SU-DHL-6 (cell line): ENCODE results near the gene DHRS12.

Experiments
- H2AFZ ChIP-seq: fragments of 200-600 bp; sonication (generic); 2 replicates; pipeline ENCODE4 v1.6.1; 2014; ENCODE audit warnings: low read depth, mild to moderate bottlenecking, moderate library complexity, mixed read lengths, antibody characterized with exemption, low read length; ENCODE audit not compliant: severe bottlenecking
- H3F3A ChIP-seq: fragments of 200-600 bp; shearing (Covaris generic); 2 replicates; pipeline ENCODE4 v1.6.0; 2016; ENCODE audit warnings: antibody characterized with exemption, mild to moderate bottlenecking; ENCODE audit not compliant: insufficient read depth
- H3K27ac ChIP-seq: fragments of 200-600 bp; sonication (generic); 2 replicates; pipeline ENCODE4 v1.5.1; 2016; ENCODE audit warnings: low read depth, mild to moderate bottlenecking, low read length, moderate library complexity, mixed read lengths
- H3K27me3 ChIP-seq: fragments of 200-600 bp; sonication (generic), shearing (Covaris generic); 2 replicates; pipeline ENCODE4 v1.6.0; 2014; ENCODE audit warnings: mild to moderate bottlenecking, low read length
- H3K36me3 ChIP-seq: fragments of 200-600 bp; sonication (generic); 2 replicates; pipeline ENCODE4 v1.6.1; 2014; ENCODE audit warnings: mild to moderate bottlenecking, low read length, mixed read lengths
- H3K4me2 ChIP-seq: fragments of 300-600, 200-600 bp; shearing (Covaris generic), sonication (generic); 2 replicates; pipeline ENCODE4 v1.6.0; 2014; ENCODE audit warnings: low read length, low read depth, mild to moderate bottlenecking; ENCODE audit not compliant: poor library complexity, severe bottlenecking
- H3K4me3 ChIP-seq: fragments of 200-600 bp; sonication (generic); 2 replicates; pipeline ENCODE4 v1.5.1; 2014; ENCODE audit warnings: antibody characterized with exemption, low read length, mild to moderate bottlenecking, mixed read lengths; ENCODE audit not compliant: insufficient read depth, poor library complexity, severe bottlenecking
- H3K79me2 ChIP-seq: fragments of 200-600 bp; sonication (generic); 2 replicates; pipeline ENCODE4 v1.6.1; 2014; ENCODE audit warnings: mild to moderate bottlenecking, low read length, moderate library complexity; ENCODE audit not compliant: insufficient read depth
- H3K9ac ChIP-seq: fragments of 200-600 bp; sonication (generic); 2 replicates; pipeline ENCODE4 v1.7.0; 2014; ENCODE audit warnings: mild to moderate bottlenecking, low read length
- H3K9me2 ChIP-seq: fragments of 200-600 bp; sonication (generic); replicated peaks from 2 replicates; pipeline ENCODE4 v1.6.1; 2014; ENCODE audit warnings: low read length; ENCODE audit not compliant: insufficient read depth
- H3K9me3 ChIP-seq: fragments of 200-600 bp; sonication (generic); 2 replicates; pipeline ENCODE4 v1.6.1; 2014; ENCODE audit warnings: low read length, mixed read lengths; ENCODE audit not compliant: insufficient read depth
- H4K20me1 ChIP-seq: fragments of 200-600 bp; sonication (generic); 2 replicates; pipeline ENCODE4 v1.6.1; 2014; ENCODE audit warnings: low read depth, mild to moderate bottlenecking, antibody characterized with exemption, low read length, moderate library complexity, mixed read lengths
- EZH2phosphoT487 ChIP-seq: fragments of 200-600 bp; sonication (generic), shearing (Covaris generic); conservative IDR thresholded peaks from 2 replicates; pipeline ENCODE4 v1.6.1; 2018; ENCODE audit warnings: mild to moderate bottlenecking, antibody characterized with exemption, low read length, moderate library complexity, mixed read lengths
- TF ChIP-seq, protein P1 (sequence below): fragments of 200-600 bp; sonication (generic); IDR thresholded peaks from one replicate; pipeline ENCODE4 v1.5.1; 2017; ENCODE audit warnings: antibody characterized with exemption, mild to moderate bottlenecking, low read length, moderate library complexity; ENCODE audit not compliant: insufficient read depth, poor library complexity, severe bottlenecking

DHRS12 gene

DNA sequence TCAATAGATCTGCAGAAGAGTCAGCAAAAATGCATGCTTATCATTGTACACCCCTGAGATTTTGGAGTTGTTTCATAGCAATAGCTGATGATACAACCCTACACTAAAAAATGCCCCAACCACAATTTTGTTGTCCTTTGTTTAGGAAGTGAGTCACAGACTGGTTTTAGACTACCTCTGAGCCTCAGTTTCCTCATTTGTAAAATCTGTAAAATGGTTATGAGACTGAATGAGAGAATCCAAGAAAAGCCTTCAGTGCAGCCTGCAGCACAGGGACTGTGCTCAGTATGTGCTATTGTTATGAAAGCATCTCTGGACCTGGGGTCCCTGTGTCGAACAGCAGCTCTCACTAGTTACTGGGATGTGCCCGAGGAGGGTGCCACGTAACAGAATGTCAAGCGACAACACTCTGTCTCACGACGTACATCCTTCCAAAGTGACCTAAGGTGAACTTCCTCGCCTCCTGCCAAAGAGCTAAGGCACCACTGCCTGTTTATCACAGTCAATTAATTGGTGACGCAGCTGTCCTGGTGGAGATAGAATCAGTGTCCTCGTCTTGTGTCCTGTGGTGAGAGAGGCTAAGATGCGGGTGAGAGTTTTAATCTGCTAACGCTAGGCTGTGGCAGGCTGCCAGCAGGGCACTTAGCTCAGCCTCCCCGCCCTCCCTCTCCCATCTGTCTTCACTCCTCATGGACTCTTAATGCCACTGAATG is 18.1 kb downstream of the DHRS12 start:
- Histone ChIP-seq H3F3A (no peaks in the 10 kb centered on the region), H3K9me2 (no peaks in the 10 kb centered on the region), H3K27me3 (no peaks in the 10 kb centered on the region), H3K9ac (no peak overlapping the region), H3K36me3 (no peaks in the 10 kb centered on the region), H4K20me1 (no peaks in the 10 kb centered on the region), H3K79me2 (no peaks in the 10 kb centered on the region), H3K27ac (no peak overlapping the region), H3K4me3 (no peak overlapping the region), H2AFZ (no peak overlapping the region), H3K9me3 (no peaks in the 10 kb centered on the region), H3K4me2 (no peak overlapping the region)
- TF ChIP-seq, protein P1, sequence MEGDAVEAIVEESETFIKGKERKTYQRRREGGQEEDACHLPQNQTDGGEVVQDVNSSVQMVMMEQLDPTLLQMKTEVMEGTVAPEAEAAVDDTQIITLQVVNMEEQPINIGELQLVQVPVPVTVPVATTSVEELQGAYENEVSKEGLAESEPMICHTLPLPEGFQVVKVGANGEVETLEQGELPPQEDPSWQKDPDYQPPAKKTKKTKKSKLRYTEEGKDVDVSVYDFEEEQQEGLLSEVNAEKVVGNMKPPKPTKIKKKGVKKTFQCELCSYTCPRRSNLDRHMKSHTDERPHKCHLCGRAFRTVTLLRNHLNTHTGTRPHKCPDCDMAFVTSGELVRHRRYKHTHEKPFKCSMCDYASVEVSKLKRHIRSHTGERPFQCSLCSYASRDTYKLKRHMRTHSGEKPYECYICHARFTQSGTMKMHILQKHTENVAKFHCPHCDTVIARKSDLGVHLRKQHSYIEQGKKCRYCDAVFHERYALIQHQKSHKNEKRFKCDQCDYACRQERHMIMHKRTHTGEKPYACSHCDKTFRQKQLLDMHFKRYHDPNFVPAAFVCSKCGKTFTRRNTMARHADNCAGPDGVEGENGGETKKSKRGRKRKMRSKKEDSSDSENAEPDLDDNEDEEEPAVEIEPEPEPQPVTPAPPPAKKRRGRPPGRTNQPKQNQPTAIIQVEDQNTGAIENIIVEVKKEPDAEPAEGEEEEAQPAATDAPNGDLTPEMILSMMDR = no peak
- no peak for TF ChIP-seq EZH2phosphoT487

DNA sequence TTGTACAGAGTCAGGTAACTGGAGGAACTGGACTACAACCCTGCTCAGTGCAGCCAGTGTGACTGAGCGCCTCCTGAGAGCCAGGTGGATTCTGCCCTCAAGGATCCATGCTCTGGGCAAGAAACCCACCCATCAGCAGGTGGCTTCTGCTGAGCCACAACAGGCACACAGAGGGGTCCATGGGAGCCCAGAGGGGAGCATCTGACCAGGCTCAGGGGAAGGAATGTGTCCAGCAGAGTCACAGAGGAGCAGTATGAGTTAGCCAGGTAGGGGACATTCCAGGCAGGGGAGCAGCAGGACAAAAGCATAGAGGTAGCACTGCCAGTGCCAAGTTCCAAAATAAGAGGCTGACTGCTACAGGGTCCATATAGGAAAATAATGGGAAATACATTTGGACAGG is 19.9 kb downstream of the DHRS12 start:
- H4K20me1 ChIP-seq = no peaks in the 10 kb centered on the region
- no peak overlapping the region for H2AFZ ChIP-seq
- no peak overlapping the region for H3K9ac ChIP-seq
- no peaks in the 10 kb centered on the region for H3K9me3 ChIP-seq
- H3F3A ChIP-seq = no peaks in the 10 kb centered on the region
- no peaks in the 10 kb centered on the region for H3K36me3 ChIP-seq
- H3K79me2 ChIP-seq = no peaks in the 10 kb centered on the region
- H3K4me3 ChIP-seq = no peak overlapping the region
- no peak overlapping the region for H3K4me2 ChIP-seq
- no peak overlapping the region for H3K27ac ChIP-seq
- H3K27me3 ChIP-seq = no peaks in the 10 kb centered on the region
- H3K9me2 ChIP-seq = no peaks in the 10 kb centered on the region
- TF ChIP-seq, protein P1 = no peak
- no peak for TF ChIP-seq EZH2phosphoT487

DNA sequence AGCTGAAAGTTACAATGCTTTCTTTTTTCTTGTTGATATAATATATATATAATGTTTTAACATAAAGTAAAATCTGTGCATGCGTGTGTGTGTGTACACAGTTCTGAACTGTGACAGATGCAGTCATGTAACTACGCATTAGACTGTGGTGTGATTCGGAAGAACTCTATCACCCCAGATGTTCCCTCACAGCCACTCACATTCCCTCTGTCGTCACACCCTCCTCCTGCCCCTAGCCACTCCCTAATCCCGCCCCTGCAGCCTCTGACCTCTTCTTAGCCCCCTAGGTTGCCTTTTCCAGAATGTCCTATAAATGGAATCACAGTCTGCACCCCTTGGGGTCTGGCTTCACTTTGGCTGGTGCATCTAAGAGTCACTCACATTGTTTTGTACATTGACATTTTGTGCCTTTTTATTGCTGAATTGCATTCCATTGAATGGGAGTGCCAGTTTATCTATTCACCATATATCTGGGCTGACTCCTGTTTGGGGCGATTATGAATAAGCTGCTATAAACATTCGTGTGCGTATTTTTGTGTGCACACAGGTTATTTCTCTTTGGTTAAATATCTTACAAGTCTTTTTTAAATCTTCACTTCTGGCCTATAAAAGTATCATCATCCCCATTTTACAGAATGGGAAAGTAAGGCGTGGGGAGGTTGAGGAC is 20.4 kb downstream of the DHRS12 start:
- TF ChIP-seq, protein P1 = no peak
- TF ChIP-seq EZH2phosphoT487 = no peak
- H3K9me2 ChIP-seq = no peaks in the 10 kb centered on the region
- no peaks in the 10 kb centered on the region for H3K9me3 ChIP-seq
- H3F3A ChIP-seq = no peaks in the 10 kb centered on the region
- no peak overlapping the region for H3K4me3 ChIP-seq
- H3K27me3 ChIP-seq = no peaks in the 10 kb centered on the region
- H3K27ac ChIP-seq = no peak overlapping the region
- H2AFZ ChIP-seq = no peak overlapping the region
- no peaks in the 10 kb centered on the region for H3K36me3 ChIP-seq
- H3K79me2 ChIP-seq = no peaks in the 10 kb centered on the region
- no peak overlapping the region for H3K9ac ChIP-seq
- H4K20me1 ChIP-seq = no peaks in the 10 kb centered on the region
- no peak overlapping the region for H3K4me2 ChIP-seq
